CD4-positive, alpha-beta T cell treated with Interferon gamma for 1 hour (primary cell): Measurements from ENCODE around the gene DSCAML1.

ENCODE experiments used
- DNase-seq: peaks from one replicate; pipeline ENCODE4 v3.0.0-alpha.2; 2020

The DSCAML1 gene

GRCh38 chr11:117565709-117566108, 231.3 kb downstream of the DSCAML1 start:
- no peak for DNase-seq

GRCh38 chr11:117564321-117564720, 232.7 kb downstream of the DSCAML1 start:
- DNase-seq, result no peak

- no peak for DNase-seq
These were observed 233.5 kb downstream of the DSCAML1 start for GRCh38 chr11:117563556-117563955.

GRCh38 chr11:117562136-117562535, 234.9 kb downstream of the DSCAML1 start:
- no peak for DNase-seq

- no peak for DNase-seq
These were observed 236.1 kb downstream of the DSCAML1 start for GRCh38 chr11:117560780-117561530.

GRCh38 chr11:117559698-117560097, 237.3 kb downstream of the DSCAML1 start:
- no peak for DNase-seq

- no peak for DNase-seq
These were observed 239.7 kb downstream of the DSCAML1 start for GRCh38 chr11:117557361-117557760.

- no peak for DNase-seq
These were observed 242.2 kb downstream of the DSCAML1 start for GRCh38 chr11:117554601-117555333.

GRCh38 chr11:117552626-117553025, 244.4 kb downstream of the DSCAML1 start:
- no peak for DNase-seq

- no peak for DNase-seq
These were observed 245.2 kb downstream of the DSCAML1 start for GRCh38 chr11:117551761-117552343.

GRCh38 chr11:117550466-117550865, 246.6 kb downstream of the DSCAML1 start:
- no peak for DNase-seq

- DNase-seq, result no peak
These were observed 247.6 kb downstream of the DSCAML1 start for GRCh38 chr11:117549417-117549816.

- DNase-seq, result no peak
These were observed 248.1 kb downstream of the DSCAML1 start for GRCh38 chr11:117548876-117549275.

- no peak for DNase-seq
These were observed 249.1 kb downstream of the DSCAML1 start for GRCh38 chr11:117547946-117548345.

- no peak for DNase-seq
These were observed 249.7 kb downstream of the DSCAML1 start for GRCh38 chr11:117547195-117547850.

- DNase-seq, result no peak
These were observed 250.4 kb downstream of the DSCAML1 start for GRCh38 chr11:117546431-117547194.

GRCh38 chr11:117545706-117546105, 251.3 kb downstream of the DSCAML1 start:
- no peak for DNase-seq

- DNase-seq, result no peak
These were observed 252.8 kb downstream of the DSCAML1 start for GRCh38 chr11:117544130-117544800.

GRCh38 chr11:117541211-117541610, 255.8 kb downstream of the DSCAML1 start:
- DNase-seq, result no peak

- no peak for DNase-seq
These were observed 258.5 kb downstream of the DSCAML1 start for GRCh38 chr11:117538263-117539135.

- DNase-seq, result no peak
These were observed 261.1 kb downstream of the DSCAML1 start for GRCh38 chr11:117535850-117536411.
